T47D (cell line): ENCODE results near the gene DPY19L3.
"Not testable (repeated sequence)": the region's sequence is repeated elsewhere in the genome, so short reads cannot be mapped to it uniquely, and the experiment has no call there.

ENCODE experiments used
- DNase-seq, 2 experiments: peaks; one replicate each; pipeline versions ENCODE4 v3.0.0 to v3.0.0-alpha.2; 2011 to 2012; ENCODE audit warnings: low read depth in 1 of 2, low spot score in 1 of 2
- JUND ChIP-seq: IDR thresholded peaks from 2 replicates; pipeline ENCODE4 v1.6.1; 2012; ENCODE audit warnings: low read depth
- in situ Hi-C: cut with HindIII; loops from 2 replicates; pipeline ENCODE4 v1.10.0; 2016; ENCODE audit warnings: low sequenced_read_pairs, low pct_unique_long_range_greater_than_20kb

The DPY19L3 gene

GRCh38 chr19:32373585-32374295, 31.8 kb upstream of the DPY19L3 start:
- no peak for TF ChIP-seq JUND
- peak in 1 of 2 experiments; percentile 85 for DNase-seq
- in situ Hi-C loops = no loop called here

- in situ Hi-C loops, DNase-seq: not testable (repeated sequence)
Observed at GRCh38 chr19:32374362-32374761, 31.2 kb upstream of the DPY19L3 start.

GRCh38 chr19:32377088-32377487, 28.5 kb upstream of the DPY19L3 start:
- in situ Hi-C loops = not testable (repeated sequence)
- DNase-seq = peak in 1 of 2 experiments; percentile 59

- in situ Hi-C loops = no loop called here
- no peak for TF ChIP-seq JUND
- DNase-seq = no peak
Observed at GRCh38 chr19:32380269-32380668, 25.3 kb upstream of the DPY19L3 start.

GRCh38 chr19:32387701-32388392, 17.7 kb upstream of the DPY19L3 start:
- no peak for DNase-seq
- in situ Hi-C loops = no loop called here
- no peak for TF ChIP-seq JUND

- TF ChIP-seq JUND = no peak
- in situ Hi-C loops = no loop called here
- DNase-seq = no peak
Observed at GRCh38 chr19:32388393-32388855, 17.1 kb upstream of the DPY19L3 start.

- no peak for DNase-seq
- TF ChIP-seq JUND = no peak
- in situ Hi-C loops = no loop called here
Observed at GRCh38 chr19:32392901-32393300, 12.7 kb upstream of the DPY19L3 start.

- in situ Hi-C loops = no loop called here
- DNase-seq = no peak
- TF ChIP-seq JUND = no peak
Observed at GRCh38 chr19:32396046-32396652, 9.4 kb upstream of the DPY19L3 start.

GRCh38 chr19:32397671-32398101, 7.9 kb upstream of the DPY19L3 start:
- in situ Hi-C loops = no loop called here
- TF ChIP-seq JUND = no peak
- DNase-seq = no peak

- DNase-seq = no peak
- in situ Hi-C loops = no loop called here
- no peak for TF ChIP-seq JUND
Observed at GRCh38 chr19:32401992-32402391, 3.6 kb upstream of the DPY19L3 start.

GRCh38 chr19:32403291-32403995, 2.1 kb upstream of the DPY19L3 start:
- no peak for TF ChIP-seq JUND
- in situ Hi-C loops = no loop called here

GRCh38 chr19:32404213-32404932, 1.2 kb upstream of the DPY19L3 start:
- in situ Hi-C loops = no loop called here
- DNase-seq = no peak
- TF ChIP-seq JUND = no peak

More at GRCh38 chr19:32403291-32403995, 2.1 kb upstream of the DPY19L3 start:
- DNase-seq = no peak
